RWPE2 (cell line): Measurements from ENCODE around the gene GNAQ.
A peak's percentile ranks its signal among the peaks of the same experiment; 100 is the strongest.

Experiments
- ATAC-seq: fragments of 200-7000 bp; cut with Tn5 transposase; 3 replicates; pipeline ENCODE4 v1.9.1; 2021; ENCODE audit warnings: low read depth
- DNase-seq: peaks from one replicate; pipeline ENCODE4 v3.0.0-alpha.2; 2020; ENCODE audit warnings: low spot score
- H3K27ac ChIP-seq: fragments of 450-650 bp; 2 replicates; pipeline ENCODE4 v1.5.1; 2017; ENCODE audit warnings: mild to moderate bottlenecking; ENCODE audit not compliant: poor library complexity, severe bottlenecking
- H3K27me3 ChIP-seq: fragments of 250-450 bp; sonication (Bioruptor Pico); 2 replicates; pipeline ENCODE4 v1.5.1; 2021; ENCODE audit warnings: mild to moderate bottlenecking, moderate library complexity; ENCODE audit not compliant: insufficient read depth, poor library complexity, severe bottlenecking
- H3K36me3 ChIP-seq: fragments of 250-450 bp; sonication (Bioruptor Pico); 2 replicates; pipeline ENCODE4 v1.5.1; 2020; ENCODE audit warnings: low read depth, mild to moderate bottlenecking, moderate library complexity
- H3K4me1 ChIP-seq: fragments of 250-450 bp; sonication (Bioruptor Pico); 2 replicates; pipeline ENCODE4 v1.5.1; 2021; ENCODE audit warnings: mild to moderate bottlenecking, moderate library complexity; ENCODE audit not compliant: insufficient read depth, poor library complexity, severe bottlenecking
- H3K4me3 ChIP-seq: fragments of 250-450 bp; sonication (Bioruptor Pico); 2 replicates; pipeline ENCODE4 v1.5.1; 2021; ENCODE audit warnings: mild to moderate bottlenecking, moderate library complexity; ENCODE audit not compliant: severe bottlenecking
- H3K9me3 ChIP-seq: fragments of 250-450 bp; sonication (Bioruptor Pico); 2 replicates; pipeline ENCODE4 v1.5.1; 2021; ENCODE audit warnings: mild to moderate bottlenecking, moderate library complexity; ENCODE audit not compliant: severe bottlenecking
- CTCF ChIP-seq: fragments of 450-650 bp; IDR thresholded peaks from one replicate; pipeline ENCODE4 v1.5.1; 2017; ENCODE audit warnings: mild to moderate bottlenecking, moderate library complexity; ENCODE audit not compliant: poor library complexity, severe bottlenecking

The GNAQ gene

GRCh38 chr9:77714077-77714549 is 317.5 kb downstream of the GNAQ start:
- TF ChIP-seq CTCF = no peak
- no peak overlapping the region for H3K4me3 ChIP-seq
- no peaks in the 10 kb centered on the region for H3K27me3 ChIP-seq
- no peak for DNase-seq
- H3K27ac ChIP-seq = peak overlapping the region; percentile 99
- H3K36me3 ChIP-seq = no peaks in the 10 kb centered on the region
- no peaks in the 10 kb centered on the region for H3K9me3 ChIP-seq
- peaks cover 31% of the 10 kb centered on the region for H3K4me1 ChIP-seq
- ATAC-seq = no peak

- Histone ChIP-seq H3K4me1 (peaks cover 33% of the 10 kb centered on the region), H3K27me3 (no peaks in the 10 kb centered on the region), H3K27ac (peak overlapping the region; percentile 99), H3K36me3 (no peaks in the 10 kb centered on the region), H3K4me3 (no peak overlapping the region), H3K9me3 (no peaks in the 10 kb centered on the region)
- TF ChIP-seq CTCF = no peak
- peak; percentile 97 for ATAC-seq
- DNase-seq = no peak
These were observed 319.0 kb downstream of the GNAQ start for GRCh38 chr9:77712533-77713130.

GRCh38 chr9:77710965-77711648 is 320.5 kb downstream of the GNAQ start:
- Histone ChIP-seq H3K36me3 (no peaks in the 10 kb centered on the region), H3K4me3 (no peak overlapping the region), H3K4me1 (peaks cover 37% of the 10 kb centered on the region), H3K27me3 (no peaks in the 10 kb centered on the region), H3K9me3 (no peaks in the 10 kb centered on the region), H3K27ac (peak overlapping the region; percentile 99)
- no peak for TF ChIP-seq CTCF
- ATAC-seq = no peak
- no peak for DNase-seq

GRCh38 chr9:77710316-77710715 is 321.3 kb downstream of the GNAQ start:
- H3K4me1 ChIP-seq = peaks cover 37% of the 10 kb centered on the region
- DNase-seq (no peak), ATAC-seq (no peak)
- H3K36me3 ChIP-seq = no peaks in the 10 kb centered on the region
- no peaks in the 10 kb centered on the region for H3K9me3 ChIP-seq
- peak overlapping the region; percentile 99 for H3K27ac ChIP-seq
- no peak for TF ChIP-seq CTCF
- H3K27me3 ChIP-seq = no peaks in the 10 kb centered on the region
- H3K4me3 ChIP-seq = no peak overlapping the region
